GM19467 (cell line): ENCODE results near the gene CWF19L1.

Experiments
- ATAC-seq: cut with Tn5 transposase; IDR thresholded peaks from one replicate; pipeline ENCODE4 v1.9.1; 2021; ENCODE audit warnings: mild to moderate bottlenecking, moderate library complexity; ENCODE audit not compliant: unreplicated experiment

Gene CWF19L1

DNA sequence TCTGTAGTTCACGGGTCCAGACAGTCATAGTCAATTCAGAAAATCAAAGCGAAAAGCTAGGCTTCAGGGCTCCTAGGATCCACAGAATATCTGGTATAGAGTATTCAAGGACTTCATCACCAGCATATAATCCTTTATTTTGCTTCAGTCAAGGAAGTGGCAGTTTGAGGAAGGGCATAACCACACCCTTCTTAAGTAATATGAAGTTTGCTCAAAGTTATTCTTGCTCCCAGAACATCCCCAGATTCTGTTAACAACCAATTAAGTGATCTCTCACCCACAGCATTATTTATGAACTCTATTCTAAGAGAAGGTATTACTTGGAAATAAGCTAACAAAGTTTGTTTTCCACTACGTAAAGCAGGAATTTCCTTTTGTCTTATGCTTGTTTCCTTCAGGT lies 13.2 kb downstream of the CWF19L1 start:
- ATAC-seq, result no peak

DNA sequence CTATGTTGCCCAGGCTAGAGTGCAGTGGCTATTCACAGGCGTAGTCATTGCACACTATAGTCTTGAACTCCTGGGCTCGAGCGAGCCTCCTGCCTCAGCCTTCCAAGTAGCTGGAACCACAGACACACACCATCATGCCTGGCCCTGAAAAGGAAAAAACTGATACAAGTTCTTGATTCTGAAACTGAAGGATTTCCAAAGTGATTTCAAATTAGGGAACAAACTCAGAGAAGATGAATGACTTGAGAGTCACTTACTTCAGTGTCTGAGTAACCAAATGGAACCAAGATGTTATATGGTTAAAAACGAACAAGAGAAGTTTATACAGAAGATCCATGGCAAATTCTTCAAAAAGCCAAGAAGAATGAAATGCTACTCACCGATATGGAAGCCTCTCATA lies 14.4 kb downstream of the CWF19L1 start:
- ATAC-seq, result no peak

DNA sequence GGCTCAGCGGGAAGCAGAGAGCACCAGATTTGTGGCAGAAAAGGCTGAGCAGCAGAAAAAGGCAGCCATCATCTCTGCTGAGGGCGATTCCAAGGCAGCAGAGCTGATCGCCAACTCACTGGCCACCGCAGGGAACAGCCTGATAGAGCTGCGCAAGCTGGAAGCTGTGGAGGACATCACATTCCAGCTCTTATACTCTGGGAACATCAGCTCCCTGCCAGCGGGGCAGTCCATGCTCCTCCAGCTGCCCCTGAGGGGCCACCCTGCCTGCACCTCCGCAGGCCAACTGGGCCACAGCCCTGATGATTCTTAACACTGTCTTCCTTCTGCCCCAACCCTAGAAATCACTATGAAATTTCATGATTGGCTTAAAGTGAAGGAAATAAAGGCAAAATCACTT lies 18.6 kb downstream of the CWF19L1 start:
- ATAC-seq, result no peak

DNA sequence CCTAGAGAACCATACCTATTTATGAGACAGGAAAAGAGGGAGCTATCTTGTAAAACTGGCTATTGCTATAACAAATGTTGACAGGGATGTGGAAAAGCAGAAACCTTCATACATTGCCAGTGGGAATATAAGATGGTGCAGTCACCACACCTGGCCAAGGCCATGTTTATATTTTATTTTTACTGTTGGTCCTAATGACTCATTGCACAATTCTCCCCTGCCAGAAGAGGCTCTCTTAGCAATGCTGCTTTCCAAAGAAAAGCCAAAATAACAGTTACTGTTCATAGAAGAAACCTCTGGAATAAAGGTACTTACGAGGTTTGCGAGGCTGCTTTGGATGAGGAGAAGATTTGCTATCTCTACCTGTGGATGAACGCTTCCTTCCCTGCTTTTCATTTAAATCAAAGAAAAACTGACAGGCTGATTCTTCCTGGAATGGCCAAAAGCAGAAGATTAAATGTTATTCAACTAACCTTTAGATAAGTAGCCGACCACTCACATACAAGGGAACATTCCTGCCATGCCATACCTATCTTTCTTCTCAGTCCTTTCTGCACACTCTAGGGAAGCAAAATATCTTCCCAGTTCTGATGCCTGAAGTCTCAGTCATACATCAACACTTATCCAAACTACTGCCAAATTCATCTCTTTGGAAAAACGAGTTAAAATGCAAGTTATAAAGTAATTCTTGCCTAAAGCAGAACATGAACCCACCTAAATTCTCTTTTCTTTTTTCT lies 21.8 kb downstream of the CWF19L1 start:
- no peak for ATAC-seq

DNA sequence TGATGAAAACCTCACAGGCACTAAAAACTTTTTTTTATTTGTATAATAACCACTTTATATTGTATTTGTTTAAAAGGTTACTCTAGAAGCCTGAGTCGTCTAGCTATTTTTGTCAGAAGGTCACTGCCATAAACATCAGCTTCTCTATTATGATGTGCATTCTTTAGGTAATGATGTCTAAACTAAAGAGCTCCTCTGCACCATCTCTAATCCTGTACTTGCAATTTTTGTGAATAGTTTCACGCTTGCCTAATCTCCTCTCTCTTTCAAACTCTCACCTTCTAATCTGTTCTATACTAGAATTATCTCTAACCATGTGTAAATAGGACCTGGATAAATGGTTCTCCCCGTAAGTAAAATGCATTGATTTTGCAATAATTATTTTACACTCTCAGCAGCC lies 27.6 kb downstream of the CWF19L1 start:
- no peak for ATAC-seq

DNA sequence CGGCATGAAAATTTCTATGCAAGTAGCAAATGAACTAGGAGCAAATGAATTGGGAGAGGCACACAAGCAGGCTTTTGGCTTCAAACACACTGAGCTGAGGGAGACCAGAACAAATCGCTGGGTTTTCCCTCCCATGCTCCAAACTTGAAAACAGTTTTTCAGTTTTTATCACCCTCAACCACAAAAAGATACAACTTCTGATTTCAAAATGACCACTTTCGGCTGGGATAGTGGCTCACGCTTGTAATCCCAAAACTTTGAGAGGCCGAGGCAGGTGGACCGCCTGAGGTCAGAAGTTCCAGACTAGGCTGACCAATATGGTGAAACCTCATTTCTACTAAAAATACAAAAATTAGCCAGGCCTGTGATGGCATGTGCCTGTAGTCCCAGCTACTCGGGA lies 29.0 kb downstream of the CWF19L1 start:
- ATAC-seq, result no peak

DNA sequence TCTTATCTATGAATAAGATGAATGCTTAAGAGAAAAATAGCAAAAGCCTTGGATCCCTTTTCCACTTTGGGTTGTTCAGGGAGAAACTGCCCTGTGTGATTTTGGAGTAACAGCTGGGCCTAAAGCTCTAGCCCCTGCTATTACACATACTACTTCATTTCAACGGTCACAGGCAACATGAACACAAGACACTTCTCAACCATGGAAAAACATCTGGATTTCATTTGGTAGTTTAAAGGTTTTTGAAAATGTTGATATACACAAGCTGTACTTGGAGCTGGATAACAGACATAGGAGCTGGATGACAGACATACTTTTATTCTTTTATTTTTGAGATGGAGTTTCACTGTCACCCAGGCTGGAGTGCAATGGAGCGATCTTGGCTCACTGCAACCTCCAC lies 35.3 kb downstream of the CWF19L1 start:
- ATAC-seq, result no peak

DNA sequence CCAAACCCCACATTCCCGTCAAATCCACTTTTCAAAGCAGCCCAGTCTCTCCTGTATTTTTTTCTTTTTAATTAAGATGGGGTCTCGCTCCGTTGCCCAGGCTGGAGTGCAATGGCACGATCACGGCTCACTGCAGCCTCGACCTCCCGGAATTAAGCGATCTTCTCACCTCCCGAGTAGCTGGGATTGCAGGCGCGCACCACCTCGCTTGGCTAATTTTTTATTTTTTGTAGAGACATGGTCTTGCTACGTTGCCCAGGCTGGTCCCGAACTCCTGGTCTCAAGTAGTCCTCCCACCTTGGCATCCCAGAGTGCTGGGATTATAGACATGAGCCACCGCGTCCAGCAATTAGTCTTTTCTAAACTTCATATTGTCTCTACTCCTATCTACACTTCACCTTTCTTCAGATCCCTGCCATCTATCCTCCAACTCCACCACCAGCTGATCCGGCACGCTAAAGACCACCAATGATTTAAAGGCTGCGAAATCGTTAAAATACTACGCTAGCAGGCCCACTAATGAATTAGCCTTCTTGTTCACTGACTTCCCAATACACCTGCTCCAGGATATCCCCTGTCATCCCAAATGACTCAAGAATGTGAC lies 37.5 kb downstream of the CWF19L1 start:
- no peak for ATAC-seq

DNA sequence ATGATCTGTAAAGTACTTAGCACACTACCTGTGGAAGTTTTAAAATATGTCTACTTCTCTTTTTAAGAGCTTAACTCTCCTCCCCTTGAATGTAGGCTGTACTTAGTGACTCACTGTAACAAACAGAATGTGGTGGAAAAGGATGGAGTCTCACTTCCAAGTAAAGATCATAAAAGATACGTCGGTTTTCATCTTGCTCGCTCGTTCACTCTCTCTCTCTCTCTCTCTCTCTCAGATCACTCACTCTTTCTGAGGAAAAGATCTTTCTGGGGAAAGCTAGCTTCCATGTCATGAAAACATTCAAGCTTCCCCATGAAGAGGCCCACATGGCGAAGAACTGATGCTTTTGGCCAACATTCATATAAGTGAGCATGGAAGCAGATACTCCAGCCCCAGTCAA lies 43.6 kb downstream of the CWF19L1 start:
- no peak for ATAC-seq

DNA sequence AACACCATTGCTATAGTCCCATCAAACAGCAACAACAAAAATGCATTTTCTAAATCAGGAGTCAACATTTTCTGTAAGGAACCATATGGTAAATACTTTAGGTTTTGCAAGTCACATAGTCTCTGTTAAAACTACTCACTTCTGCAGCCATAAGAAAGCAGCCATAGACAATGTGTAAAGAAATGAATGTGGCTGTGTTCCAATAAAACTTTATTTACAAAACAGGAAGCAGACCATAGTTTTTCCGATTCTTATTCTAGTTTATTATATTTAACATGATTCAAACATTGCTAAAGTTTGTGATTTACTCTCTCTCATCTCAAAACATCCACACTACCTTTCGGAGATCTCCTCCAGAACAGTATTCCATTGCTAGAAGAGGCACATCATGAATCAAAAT lies 44.9 kb downstream of the CWF19L1 start:
- no peak for ATAC-seq

DNA sequence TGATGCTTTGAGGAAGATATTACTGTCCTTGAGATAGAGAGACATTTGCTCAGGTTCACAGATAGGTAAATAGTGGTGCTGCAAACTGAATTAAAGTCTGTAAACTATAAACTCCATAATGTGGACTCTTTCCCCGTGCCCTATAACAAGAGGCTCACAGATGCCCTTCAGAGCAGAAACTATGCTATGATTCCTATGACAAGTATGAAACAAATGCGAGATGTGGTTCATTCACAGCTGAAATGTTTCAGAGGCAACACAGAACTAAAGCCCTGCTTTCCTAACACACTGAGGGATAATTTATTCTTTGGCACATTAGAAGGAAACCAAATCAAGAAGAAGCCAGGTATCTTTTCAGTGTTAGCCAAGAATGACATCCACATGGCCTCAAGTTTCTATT lies 51.4 kb downstream of the CWF19L1 start:
- no peak for ATAC-seq

DNA sequence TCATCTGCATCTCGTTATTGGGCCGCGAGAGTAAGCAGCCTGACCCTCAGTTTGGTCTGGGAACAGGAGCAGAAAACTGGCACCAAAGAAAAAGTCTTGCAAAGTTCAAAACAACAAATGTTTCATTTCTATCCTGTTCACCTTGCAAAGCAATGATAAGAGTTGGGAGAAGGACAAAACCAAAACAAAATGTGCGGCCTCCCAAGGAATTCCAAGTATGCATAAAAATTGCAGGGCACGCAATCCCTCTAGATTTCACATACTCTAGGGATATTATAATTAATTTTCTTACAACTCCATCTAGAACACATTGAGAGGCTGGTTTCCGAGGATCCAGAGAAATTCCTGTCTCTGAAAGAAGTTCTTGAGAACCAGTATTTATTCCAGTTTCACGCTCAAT lies 58.1 kb downstream of the CWF19L1 start:
- ATAC-seq, result no peak

DNA sequence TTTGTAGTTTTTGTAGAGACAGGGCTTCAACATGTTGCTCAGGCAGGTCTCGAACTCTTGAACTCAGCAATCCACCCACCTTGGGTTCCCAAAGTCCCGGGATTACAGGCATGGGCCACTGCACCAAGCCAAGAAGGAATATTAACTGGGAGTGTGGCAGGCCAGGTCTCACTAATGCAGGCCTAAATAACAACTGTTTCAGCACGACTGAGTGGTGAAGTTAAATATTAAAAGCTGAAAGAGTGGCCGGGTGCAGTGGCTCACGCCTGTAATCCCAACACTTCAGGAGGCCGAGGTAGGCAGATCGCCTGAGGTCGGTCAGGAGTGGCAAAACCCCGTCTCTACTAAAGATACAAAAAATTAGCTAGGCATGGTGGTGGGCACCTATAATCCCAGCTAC lies 59.2 kb downstream of the CWF19L1 start:
- ATAC-seq, result no peak

DNA sequence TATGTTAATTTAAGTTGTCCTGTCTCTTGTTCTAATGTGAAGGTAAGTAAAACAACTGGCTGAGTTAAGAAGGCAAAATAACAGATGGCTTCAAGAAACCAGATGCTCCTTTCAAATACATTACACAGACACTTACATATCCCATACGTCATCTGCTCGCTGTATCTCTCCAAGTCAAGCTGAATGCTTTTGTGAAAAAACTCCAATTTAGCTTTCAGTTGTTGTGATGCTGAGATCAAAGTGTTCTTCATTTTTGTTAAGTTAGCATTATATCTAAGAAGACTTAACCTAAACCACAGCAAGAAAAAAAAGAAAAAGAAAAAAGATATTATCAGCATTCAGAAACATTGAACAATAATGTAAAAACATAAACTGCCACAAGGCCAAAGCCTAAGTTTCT lies 63.1 kb downstream of the CWF19L1 start:
- no peak for ATAC-seq

DNA sequence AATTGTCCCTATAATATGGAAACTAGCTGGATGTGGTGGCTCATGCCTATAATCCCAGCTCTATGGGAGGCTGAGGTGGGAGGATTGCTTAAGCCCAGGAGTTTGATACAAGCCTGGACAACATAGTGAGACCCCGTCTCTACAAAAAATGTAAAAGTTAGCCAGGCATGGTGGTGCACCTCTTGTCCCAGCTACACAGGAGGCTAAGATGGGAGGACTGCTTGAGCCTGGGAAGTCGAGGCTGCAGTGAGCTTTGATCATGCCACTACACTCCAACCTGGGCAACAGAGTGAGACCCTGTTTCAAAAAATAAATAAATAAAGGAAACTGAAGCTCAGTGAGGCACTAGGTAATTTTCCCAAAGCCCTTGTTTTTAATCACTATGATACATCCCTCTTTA lies 65.9 kb downstream of the CWF19L1 start:
- ATAC-seq, result no peak

DNA sequence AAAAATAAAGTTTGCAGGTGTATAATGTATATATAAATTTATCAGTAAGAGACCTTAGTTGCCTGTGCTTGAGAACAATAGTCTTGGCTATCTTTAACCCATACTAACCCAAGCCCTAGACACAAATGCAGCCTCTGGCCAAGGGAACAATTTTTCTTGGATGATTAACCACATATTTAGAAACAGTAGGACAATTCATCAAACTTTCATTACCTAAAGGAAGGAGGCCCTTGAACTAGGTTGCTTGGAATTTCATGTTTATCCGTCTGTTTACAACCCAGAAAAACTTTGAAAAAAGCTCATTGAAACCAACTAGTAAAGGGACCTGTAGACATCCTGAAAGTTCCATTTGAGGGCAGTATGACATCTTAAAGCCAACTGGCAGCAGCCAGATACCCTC lies 72.7 kb downstream of the CWF19L1 start:
- ATAC-seq, result no peak

DNA sequence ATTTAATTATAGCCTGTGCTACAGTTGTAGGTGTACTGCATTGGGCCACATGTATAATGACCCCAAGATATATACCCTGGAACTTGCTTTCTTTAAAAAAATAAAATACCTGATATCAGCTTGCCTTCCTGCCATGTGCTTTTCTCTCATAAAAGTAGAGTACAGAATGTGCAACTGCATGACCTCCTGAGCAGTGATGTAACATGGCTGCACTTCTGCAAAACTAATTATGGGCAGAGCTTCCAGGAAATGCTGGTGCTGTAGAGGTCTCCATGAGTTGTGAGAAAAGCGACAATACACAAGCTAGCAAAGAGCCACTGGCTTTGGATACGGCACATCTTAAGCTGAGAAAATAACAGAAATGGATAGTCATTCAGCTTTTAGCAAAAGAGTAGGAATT lies 75.1 kb downstream of the CWF19L1 start:
- ATAC-seq, result no peak

DNA sequence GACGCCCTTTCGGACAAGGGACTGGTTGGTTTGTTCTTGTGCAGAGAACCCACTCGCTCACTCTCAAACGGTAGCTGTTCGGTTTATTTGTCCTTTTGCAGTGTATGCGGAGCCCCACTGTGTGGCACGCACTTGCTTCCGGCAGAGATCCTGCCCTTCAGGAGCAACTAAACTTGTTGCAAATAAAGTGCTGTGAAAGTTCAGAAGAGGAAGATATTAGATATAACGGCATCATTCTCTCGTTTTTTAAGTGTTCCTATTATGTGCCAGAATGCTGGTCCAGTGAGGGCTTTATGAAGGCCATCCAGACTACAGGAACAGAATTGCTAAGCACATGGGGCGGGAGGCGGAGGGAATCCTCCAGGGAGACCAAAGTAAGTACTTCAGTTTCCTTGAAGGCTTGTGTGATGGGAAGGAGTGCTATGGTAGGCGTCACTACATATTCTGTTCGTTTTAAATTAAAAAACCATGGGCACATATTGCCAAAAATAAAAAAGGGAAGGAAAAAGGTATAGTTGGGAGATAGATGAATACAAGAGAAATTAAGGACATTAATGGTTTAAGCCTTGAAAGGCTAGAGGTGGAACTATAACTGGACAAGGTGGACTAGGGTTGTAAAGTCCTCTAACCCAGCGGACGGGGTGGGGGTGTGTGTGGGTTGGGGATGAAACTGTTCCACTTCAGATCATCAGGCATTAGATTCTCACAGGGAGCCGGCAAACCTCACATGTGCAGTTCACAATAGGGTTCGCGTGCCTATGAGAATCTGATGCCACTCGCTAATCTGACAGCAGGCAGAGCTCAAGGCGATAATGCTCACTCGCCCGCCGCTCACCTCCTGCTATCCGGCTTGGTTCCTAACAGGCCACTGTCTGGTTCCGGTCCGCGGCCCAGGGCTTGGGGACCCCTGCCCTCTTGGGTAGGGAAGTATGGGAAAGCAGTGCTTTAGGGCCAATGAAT lies 80.9 kb downstream of the CWF19L1 start:
- peak; percentile 35 for ATAC-seq

DNA sequence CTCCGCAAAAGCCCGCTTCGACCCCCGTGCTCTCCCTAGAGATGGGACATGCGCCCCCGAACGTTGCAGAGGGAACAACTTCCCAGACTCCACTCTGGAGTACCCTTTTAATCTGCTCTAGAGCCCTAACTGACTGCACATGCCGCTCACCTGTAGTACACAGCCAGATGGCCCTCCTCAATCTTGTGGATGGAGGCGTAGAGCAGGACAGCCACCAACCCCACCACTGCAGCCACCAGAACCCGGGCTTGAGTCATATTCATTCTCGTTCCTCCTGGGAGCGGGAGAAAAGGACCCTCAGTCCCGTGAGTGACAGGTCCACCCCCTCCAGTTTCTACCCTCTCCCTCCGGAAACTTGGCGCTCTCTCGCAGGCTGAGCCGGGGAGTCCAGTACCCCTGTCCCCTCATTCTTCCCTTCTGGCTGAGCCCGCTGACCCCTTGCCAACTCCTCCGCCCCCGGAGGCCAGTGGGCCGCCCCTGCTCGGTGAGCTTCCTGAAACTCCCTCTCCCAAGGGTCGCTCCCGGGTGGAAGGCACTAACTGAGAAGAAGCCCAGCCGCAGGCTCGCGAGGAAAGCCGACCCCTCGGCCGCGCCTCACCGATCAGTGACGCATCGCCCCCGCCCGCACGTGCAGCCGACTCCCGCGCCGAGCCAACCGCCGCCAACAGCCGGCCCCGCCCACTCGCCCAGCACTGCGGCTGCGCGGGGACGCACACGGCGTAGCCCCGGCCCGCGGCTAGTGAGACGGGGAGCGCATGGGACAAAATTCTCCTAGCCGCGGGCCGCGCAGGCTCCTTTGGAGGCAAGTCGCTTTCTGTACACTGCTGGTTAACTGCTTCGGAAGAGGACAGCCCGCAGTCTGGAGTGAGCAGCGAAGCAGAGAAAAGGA lies 81.8 kb downstream of the CWF19L1 start, which contains the start of gene ERLIN1:
ERLIN1 (minus strand) TSS at position 666 of the 889 bp plus-strand sequence; CDS start at position 263, 403 bp downstream.
- peak; percentile 68 for ATAC-seq

DNA sequence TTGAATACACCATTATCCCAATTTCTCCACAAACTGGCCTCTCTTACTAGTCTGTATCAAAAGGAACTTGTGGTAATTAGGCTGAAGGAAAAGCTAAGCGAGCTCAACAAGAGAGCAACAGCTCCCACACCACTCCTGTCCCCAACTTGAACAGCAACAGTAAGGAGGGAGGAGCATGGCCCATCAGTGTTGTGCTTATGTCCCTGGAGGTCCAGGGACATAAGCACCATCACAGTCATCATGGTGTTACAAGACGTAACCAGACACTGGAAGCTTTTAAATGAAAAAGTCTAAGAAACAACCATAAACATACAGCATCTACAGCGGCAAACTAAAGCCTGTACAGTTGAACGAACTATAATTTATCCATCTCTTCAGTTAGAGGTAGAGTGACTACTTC lies 82.6 kb downstream of the CWF19L1 start:
- no peak for ATAC-seq

DNA sequence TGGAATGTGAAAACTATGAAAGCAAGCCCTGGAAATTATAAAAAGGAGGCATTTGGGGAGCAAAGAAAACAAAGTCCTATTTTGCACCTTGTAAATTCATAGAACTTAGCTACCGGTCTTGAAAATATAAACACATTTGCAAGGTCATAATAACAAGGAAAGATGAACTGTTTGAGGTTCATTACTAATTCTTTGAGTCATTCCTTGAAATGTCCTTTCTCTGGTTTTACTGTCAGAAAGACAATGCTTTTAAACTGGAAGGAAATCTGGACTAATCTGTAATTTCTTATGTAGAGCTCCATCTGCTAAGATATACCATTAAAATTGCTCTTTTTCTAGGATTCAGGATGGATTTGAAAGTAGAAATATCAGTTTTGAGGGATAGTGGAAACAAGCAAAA lies 83.0 kb downstream of the CWF19L1 start:
- ATAC-seq, result no peak
